Activated CD4-positive, CD25-positive, alpha-beta regulatory T cell treated with anti-CD3 and anti-CD28 coated beads, Interleukin-2, amount 50 U/mL, for 72 hours (primary cell): ENCODE measurements around the gene C11orf24.
A peak's percentile ranks its signal among the peaks of the same experiment; 100 is the strongest.
"Not testable (repeated sequence)": the region's sequence is repeated elsewhere in the genome, so short reads cannot be mapped to it uniquely, and the experiment has no call there.

Experiments
- DNase-seq: peaks from one replicate; pipeline ENCODE4 v3.0.0; 2021

C11orf24 gene

GRCh38 chr11:68298659-68299516, 27.1 kb upstream of the C11orf24 start:
- DNase-seq: no peak

GRCh38 chr11:68297812-68298658, 26.3 kb upstream of the C11orf24 start:
- DNase-seq: peak; percentile 85

DNA sequence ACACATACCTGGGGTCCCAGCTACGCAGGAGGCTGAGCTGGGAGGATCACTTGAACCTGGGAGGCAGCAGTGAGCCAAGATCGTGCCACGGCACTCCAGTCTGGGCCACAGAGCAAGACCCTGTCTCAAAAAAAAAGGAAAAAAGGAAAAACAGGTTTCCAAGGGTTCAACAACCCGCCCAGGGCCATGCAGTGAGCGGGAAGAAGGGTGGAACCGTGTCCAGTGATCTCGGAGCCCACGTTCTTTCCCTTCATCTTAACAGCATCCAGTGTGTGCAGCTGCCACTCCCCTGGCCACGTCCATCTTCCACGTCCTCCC, 25.7 kb upstream of the C11orf24 start:
- no peak for DNase-seq

DNA sequence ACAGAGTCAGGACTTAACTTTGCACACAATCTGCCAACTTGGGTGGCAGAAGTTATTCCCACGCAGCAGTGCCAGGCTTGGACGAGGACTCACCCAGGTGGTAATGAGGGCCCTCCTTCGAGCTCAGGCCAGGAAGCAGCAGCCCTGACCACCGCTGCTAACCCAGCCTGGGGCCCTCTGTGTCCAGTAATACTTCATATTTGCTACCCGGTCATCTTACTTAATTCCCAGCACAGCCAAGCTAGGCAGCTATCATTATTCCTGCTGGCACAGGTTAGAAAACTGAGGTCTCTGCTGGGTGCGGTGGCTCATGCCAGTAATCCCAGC, 25.2 kb upstream of the C11orf24 start:
- DNase-seq: no peak

GRCh38 chr11:68296344-68297051, 24.7 kb upstream of the C11orf24 start:
- no peak for DNase-seq

- DNase-seq: no peak
Measured at GRCh38 chr11:68295940-68296339, 24.2 kb upstream of the C11orf24 start.

DNA sequence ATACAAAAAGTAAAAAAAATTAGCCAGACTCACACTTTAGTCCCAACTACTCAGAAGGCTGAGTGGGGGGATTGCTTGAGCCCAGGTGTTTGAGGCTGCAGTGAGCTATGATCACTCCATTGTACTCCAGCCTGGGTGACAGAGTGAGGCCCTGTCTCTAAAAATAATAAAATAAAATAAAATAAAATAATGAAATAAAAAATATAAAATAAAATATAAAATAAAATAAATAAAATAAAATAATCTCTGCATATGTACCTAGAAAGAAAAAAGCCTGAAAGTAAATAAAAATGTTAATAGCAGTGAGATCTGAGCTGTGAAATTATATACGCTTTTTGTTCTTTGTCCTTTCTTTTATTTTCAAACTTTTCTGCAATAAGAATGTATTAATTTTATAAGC, 23.5 kb upstream of the C11orf24 start:
- DNase-seq: no peak

DNA sequence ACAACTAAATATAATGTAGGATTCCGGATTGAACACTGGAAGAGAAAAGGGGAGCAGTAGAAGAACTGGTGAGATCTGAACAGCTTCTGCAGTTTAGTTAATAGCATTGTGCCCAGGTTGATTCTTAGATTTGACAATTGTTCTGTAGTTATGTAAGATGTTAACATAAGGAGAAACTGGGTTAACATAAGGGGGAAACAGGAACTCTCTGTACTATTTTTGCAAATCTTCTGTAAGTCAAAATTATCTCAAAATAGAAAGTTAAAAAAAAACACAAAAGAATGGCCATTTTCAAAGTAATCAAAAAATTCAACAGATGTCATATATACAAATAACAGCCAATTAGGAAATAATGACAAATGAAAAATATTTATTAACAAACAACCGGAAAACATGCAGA, 21.9 kb upstream of the C11orf24 start:
- no peak for DNase-seq

DNA sequence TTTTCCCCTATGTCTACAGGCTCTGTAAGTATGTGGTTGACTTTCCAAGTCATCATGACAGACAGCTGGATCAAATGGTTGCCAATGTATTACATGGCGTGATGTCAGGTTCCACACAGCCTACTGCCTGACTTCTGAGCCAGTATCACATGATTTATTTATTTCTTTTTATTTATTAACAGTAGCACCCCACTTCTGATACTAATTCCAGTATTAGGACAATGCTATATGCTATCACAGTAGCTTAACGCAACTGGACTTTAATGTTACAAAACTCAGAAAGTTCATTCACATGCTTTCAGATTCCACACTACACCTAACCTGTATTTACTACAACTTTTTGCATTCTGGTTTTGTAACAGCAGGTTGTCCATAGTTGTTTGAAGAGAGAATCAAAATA, 17.7 kb upstream of the C11orf24 start:
- no peak for DNase-seq

GRCh38 chr11:68287419-68287818, 15.6 kb upstream of the C11orf24 start:
- DNase-seq: no peak

DNA sequence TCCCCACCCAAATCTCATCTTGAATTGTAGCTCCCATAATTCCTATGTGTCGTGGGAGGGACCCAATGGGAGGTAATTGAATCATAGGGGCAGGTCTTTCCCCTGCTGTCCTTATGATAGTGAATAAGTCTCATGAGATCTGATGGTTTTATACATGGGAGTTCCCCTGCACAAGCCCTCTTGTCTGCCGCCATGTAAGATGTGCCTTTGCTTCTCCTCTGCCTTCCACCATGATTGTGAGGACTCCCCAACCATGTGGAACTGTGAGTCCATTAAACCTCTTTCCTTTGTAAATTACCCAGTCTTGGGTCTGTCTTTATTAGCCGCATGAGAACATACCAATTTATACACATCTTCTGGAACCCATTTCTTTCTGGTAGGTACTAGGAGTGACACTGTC, 12.8 kb upstream of the C11orf24 start:
- not testable (repeated sequence) for DNase-seq

- DNase-seq: no peak
Measured at GRCh38 chr11:68282861-68283230, 11.1 kb upstream of the C11orf24 start.

DNA sequence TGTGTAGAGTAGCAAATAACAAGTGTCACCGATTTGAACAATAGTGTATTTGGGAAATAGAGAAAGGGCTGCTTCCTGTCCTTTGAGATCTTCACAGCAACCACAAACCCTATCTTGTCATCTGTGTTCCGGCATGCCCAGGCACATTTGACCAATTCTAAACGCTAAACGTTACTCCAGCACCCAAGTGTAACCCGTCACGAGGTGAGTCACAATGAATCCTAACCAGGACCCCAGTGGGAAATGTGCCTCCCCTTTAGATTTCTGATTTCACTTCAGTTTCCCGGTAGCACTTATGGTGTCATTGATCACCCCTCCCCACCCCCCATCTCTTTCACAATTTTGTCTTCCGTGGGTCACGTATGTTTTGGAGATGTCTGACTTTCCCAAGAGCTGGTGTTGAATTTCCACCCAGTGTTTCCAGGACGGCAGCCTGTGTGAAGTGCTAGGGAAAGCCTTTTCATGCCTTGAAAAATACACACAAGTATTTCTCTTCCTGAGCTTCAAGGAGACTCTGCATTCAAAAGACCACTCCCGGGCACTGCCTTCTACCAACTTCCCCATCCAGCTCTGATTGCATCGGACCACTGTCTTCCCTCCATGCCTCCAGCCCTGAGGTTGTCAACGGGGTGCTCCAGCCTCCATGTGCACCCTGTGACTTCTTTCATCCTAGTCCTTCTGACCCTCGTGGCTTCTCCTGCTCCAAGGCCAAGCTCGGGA, 10.5 kb upstream of the C11orf24 start:
- no peak for DNase-seq

- DNase-seq: no peak
Measured at GRCh38 chr11:68279676-68280075, 7.9 kb upstream of the C11orf24 start.

DNA sequence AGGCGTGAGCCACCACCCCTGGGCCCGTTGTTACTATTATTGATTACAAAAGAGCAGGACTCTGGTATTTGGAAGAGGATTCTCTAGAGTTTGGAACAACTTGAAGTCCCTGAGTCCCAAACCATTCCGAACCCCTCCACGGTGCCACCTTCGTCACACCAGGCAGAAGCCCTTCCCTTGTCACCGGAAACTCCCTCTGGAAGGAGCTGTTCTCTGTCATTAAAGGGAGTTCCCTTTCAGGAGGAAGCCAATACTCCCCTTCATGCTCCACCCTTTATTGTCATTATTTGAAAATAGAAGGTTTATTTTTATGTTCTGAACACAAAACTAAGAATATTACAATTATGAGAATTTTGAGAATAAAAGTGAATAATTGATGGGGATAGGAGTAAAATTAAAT, 5.1 kb upstream of the C11orf24 start:
- no peak for DNase-seq

GRCh38 chr11:68275721-68276507, 4.1 kb upstream of the C11orf24 start:
- DNase-seq: no peak

GRCh38 chr11:68274306-68274705, 2.5 kb upstream of the C11orf24 start:
- DNase-seq: no peak

GRCh38 chr11:68273026-68273738, 1.4 kb upstream of the C11orf24 start:
- no peak for DNase-seq

GRCh38 chr11:68271023-68271780, 571 bp downstream of the C11orf24 start:
- DNase-seq: no peak

DNA sequence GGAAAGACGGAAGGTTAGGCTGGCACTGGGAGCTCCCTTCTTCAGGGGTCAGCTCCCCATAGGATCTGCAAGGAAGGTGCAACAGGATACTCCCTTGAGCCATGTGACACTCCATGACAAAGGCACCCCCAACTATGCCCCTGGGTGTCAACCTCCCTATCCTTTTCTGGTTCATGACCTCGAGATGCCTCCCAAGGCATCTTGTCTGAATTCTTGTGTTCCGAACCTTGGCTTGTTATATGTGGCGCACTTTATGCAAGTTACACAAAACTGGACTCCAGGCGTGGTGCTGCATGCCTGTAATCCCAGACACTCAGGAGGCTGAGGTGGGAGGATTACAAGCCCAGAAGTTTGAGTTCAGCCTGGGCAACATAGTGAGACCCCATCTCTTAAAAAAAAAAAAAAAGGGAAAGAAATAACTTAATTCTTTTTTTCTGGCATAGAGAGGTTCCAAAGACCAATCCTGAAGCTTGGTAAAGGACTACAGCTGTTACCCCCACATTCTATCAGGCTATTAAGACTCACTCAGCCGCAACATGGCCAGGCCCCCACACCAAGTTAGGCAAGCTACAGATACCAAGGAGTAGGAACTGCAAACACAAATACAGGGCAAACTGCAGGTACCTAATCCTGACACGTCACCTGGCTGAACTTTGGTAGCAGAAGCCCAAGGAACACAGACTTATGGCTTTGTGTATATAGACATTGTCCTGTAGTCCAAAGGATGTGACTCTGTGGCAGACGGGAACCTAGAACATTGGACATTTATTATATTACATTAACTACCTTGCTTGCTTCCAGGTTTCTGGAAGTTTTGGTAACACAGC, 1.4 kb downstream of the C11orf24 start:
- DNase-seq: no peak
